Hematopoietic multipotent progenitor cell treated with erythropoietin and hydrocortisone succinate and interleukin-3 and kit ligand, for 8 days (in vitro differentiated cells): ENCODE measurements around the gene ATP8A1.
"Not testable (repeated sequence)": the region's sequence is repeated elsewhere in the genome, so short reads cannot be mapped to it uniquely, and the experiment has no call there.

Source experiments
- DNase-seq: peaks from one replicate; pipeline ENCODE4 v3.0.0-alpha.2; 2015

The ATP8A1 gene

GRCh38 chr4:42497142-42497910 lies 159.6 kb downstream of the ATP8A1 start:
- DNase-seq, result no peak

- no peak for DNase-seq
Observed at GRCh38 chr4:42492962-42493361, 163.9 kb downstream of the ATP8A1 start.

GRCh38 chr4:42490015-42490414 lies 166.9 kb downstream of the ATP8A1 start:
- DNase-seq, result no peak

- no peak for DNase-seq
Observed at GRCh38 chr4:42489095-42489494, 167.8 kb downstream of the ATP8A1 start.

- no peak for DNase-seq
Observed at GRCh38 chr4:42488554-42488953, 168.4 kb downstream of the ATP8A1 start.

- no peak for DNase-seq
Observed at GRCh38 chr4:42488114-42488513, 168.8 kb downstream of the ATP8A1 start.

- no peak for DNase-seq
Observed at GRCh38 chr4:42487230-42487629, 169.7 kb downstream of the ATP8A1 start.

- not testable (repeated sequence) for DNase-seq
Observed at GRCh38 chr4:42486156-42486555, 170.7 kb downstream of the ATP8A1 start.

- no peak for DNase-seq
Observed at GRCh38 chr4:42484630-42485029, 172.3 kb downstream of the ATP8A1 start.

GRCh38 chr4:42483426-42484379 lies 173.2 kb downstream of the ATP8A1 start:
- DNase-seq, result no peak

- DNase-seq, result no peak
Observed at GRCh38 chr4:42482516-42483327, 174.2 kb downstream of the ATP8A1 start.

- DNase-seq, result no peak
Observed at GRCh38 chr4:42480717-42481116, 176.2 kb downstream of the ATP8A1 start.

GRCh38 chr4:42480281-42480680 lies 176.6 kb downstream of the ATP8A1 start:
- DNase-seq, result no peak

- DNase-seq, result no peak
Observed at GRCh38 chr4:42478946-42479345, 178.0 kb downstream of the ATP8A1 start.

GRCh38 chr4:42478509-42478908 lies 178.4 kb downstream of the ATP8A1 start:
- no peak for DNase-seq

- no peak for DNase-seq
Observed at GRCh38 chr4:42474406-42474805, 182.5 kb downstream of the ATP8A1 start.

- DNase-seq, result no peak
Observed at GRCh38 chr4:42473071-42473684, 183.7 kb downstream of the ATP8A1 start.

- DNase-seq, result no peak
Observed at GRCh38 chr4:42471896-42472295, 185.0 kb downstream of the ATP8A1 start.

GRCh38 chr4:42470023-42470422 lies 186.9 kb downstream of the ATP8A1 start:
- no peak for DNase-seq

GRCh38 chr4:42467777-42468176 lies 189.1 kb downstream of the ATP8A1 start:
- DNase-seq, result not testable (repeated sequence)

- no peak for DNase-seq
Observed at GRCh38 chr4:42466273-42466844, 190.5 kb downstream of the ATP8A1 start.

- no peak for DNase-seq
Observed at GRCh38 chr4:42464550-42465094, 192.3 kb downstream of the ATP8A1 start.
